NCI-H446 treated with DMSO at 0.1 percent for 48 hours (cell line): ENCODE results near the gene SLC2A14.
"Not testable (repeated sequence)": the region's sequence is repeated elsewhere in the genome, so short reads cannot be mapped to it uniquely, and the experiment has no call there.

Source experiments
- DNase-seq: peaks from one replicate; lab custom pipeline; 2025; lab: John Stamatoyannopoulos, UW

The SLC2A14 gene

GRCh38 chr12:7869137-7869536 lies 3.6 kb downstream of the SLC2A14 start:
- no peak for DNase-seq

- no peak for DNase-seq
Measured at GRCh38 chr12:7868391-7868790, 4.3 kb downstream of the SLC2A14 start.

- DNase-seq = no peak
Measured at GRCh38 chr12:7864601-7865150, 8.0 kb downstream of the SLC2A14 start.

- DNase-seq = not testable (repeated sequence)
Measured at GRCh38 chr12:7862814-7863348, 9.8 kb downstream of the SLC2A14 start.

- not testable (repeated sequence) for DNase-seq
Measured at GRCh38 chr12:7862301-7862700, 10.4 kb downstream of the SLC2A14 start.

GRCh38 chr12:7859552-7859951 lies 13.2 kb downstream of the SLC2A14 start:
- DNase-seq = no peak

- DNase-seq = no peak
Measured at GRCh38 chr12:7857971-7858370, 14.7 kb downstream of the SLC2A14 start.

- DNase-seq = no peak
Measured at GRCh38 chr12:7856516-7856915, 16.2 kb downstream of the SLC2A14 start.

GRCh38 chr12:7853557-7853956 lies 19.2 kb downstream of the SLC2A14 start:
- DNase-seq = no peak

- not testable (repeated sequence) for DNase-seq
Measured at GRCh38 chr12:7851622-7852081, 21.1 kb downstream of the SLC2A14 start.

- not testable (repeated sequence) for DNase-seq
Measured at GRCh38 chr12:7850099-7850498, 22.6 kb downstream of the SLC2A14 start.

GRCh38 chr12:7848098-7848422 lies 24.7 kb downstream of the SLC2A14 start:
- not testable (repeated sequence) for DNase-seq

- not testable (repeated sequence) for DNase-seq
Measured at GRCh38 chr12:7847226-7848097, 25.3 kb downstream of the SLC2A14 start.

GRCh38 chr12:7844116-7844515 lies 28.6 kb downstream of the SLC2A14 start:
- DNase-seq = no peak

GRCh38 chr12:7843583-7843982 lies 29.1 kb downstream of the SLC2A14 start:
- not testable (repeated sequence) for DNase-seq

GRCh38 chr12:7843149-7843548 lies 29.6 kb downstream of the SLC2A14 start:
- DNase-seq = not testable (repeated sequence)

GRCh38 chr12:7842444-7842843 lies 30.3 kb downstream of the SLC2A14 start:
- DNase-seq = not testable (repeated sequence)

GRCh38 chr12:7839848-7840247 lies 32.9 kb downstream of the SLC2A14 start:
- DNase-seq = not testable (repeated sequence)

GRCh38 chr12:7839226-7839625 lies 33.5 kb downstream of the SLC2A14 start:
- DNase-seq = peak; percentile 38

- no peak for DNase-seq
Measured at GRCh38 chr12:7837366-7837765, 35.3 kb downstream of the SLC2A14 start.

- DNase-seq = no peak
Measured at GRCh38 chr12:7835766-7836165, 36.9 kb downstream of the SLC2A14 start.

- DNase-seq = no peak
Measured at GRCh38 chr12:7835116-7835515, 37.6 kb downstream of the SLC2A14 start.

- DNase-seq = no peak
Measured at GRCh38 chr12:7834701-7835100, 38.0 kb downstream of the SLC2A14 start.
